ENCODE data around the gene EFNA4. TPM values are rescaled to one million over a fixed set of nuclear protein-coding genes. Genes with fewer than 3 reads are reported as not detected.

EFNA4 gene
- polyA plus RNA-seq, 1 experiment: 10.1 TPM

GRCh38 chr1:155068599-155068998, 5.1 kb downstream of the EFNA4 start:
- DNase-seq (ENCODE audit: low read depth, low spot score): no peak
- ChIA-PET POLR2A (no interaction called here), CTCF (interaction anchor here (0.9 to 3.2 kb wide), 4 partner anchors 17 to 73 kb away, joined by 3 to 9 read pairs (median 7); no protein-coding TSS in a partner anchor)
- Histone ChIP-seq H3K27ac (ENCODE audit: low read depth, low read length) (no peak overlapping the region), H3K9me3 (ENCODE audit: control insufficient read depth, insufficient read depth, low read length) (no peaks in the 10 kb centered on the region), H3K4me3 (ENCODE audit: low read depth, low read length) (no peak overlapping the region), H3K27me3 (ENCODE audit: control insufficient read depth, insufficient read depth, low read length) (peaks cover 3% of the 10 kb centered on the region)
- TF ChIP-seq, protein P1, sequence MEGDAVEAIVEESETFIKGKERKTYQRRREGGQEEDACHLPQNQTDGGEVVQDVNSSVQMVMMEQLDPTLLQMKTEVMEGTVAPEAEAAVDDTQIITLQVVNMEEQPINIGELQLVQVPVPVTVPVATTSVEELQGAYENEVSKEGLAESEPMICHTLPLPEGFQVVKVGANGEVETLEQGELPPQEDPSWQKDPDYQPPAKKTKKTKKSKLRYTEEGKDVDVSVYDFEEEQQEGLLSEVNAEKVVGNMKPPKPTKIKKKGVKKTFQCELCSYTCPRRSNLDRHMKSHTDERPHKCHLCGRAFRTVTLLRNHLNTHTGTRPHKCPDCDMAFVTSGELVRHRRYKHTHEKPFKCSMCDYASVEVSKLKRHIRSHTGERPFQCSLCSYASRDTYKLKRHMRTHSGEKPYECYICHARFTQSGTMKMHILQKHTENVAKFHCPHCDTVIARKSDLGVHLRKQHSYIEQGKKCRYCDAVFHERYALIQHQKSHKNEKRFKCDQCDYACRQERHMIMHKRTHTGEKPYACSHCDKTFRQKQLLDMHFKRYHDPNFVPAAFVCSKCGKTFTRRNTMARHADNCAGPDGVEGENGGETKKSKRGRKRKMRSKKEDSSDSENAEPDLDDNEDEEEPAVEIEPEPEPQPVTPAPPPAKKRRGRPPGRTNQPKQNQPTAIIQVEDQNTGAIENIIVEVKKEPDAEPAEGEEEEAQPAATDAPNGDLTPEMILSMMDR (IDR thresholded peaks at IDR 0.05; ENCODE audit: low read depth, low read length): no peak

DNA sequence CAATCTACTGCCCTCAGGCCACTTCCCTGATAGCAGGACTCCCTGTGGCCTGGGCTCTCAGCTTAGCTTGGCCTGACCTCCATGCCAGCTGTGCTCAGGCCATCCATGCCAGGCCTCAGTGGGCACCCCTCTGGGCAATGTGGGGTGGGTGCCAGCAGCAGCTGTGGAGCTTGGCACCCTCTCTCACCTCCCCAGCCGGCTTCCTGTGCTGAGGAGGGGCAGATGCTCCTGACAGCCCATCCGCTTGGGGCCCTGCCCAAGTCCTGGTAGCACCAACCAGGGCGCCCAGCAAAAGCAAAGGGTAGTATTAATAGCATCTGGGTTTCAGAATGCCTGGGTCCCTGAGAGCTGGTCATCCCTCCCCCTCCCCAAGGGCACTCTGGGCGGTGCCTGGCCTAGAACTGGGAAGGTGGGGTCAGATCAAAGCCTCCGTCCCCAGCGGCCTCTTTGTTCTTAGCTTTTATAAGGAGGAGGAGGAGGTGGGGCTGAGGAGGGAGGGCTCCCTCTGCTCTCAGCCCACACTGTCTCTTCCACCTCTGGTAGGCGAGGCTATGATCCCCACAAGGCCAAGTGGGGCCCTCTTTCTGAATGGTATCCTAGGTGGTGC, 6.1 kb downstream of the EFNA4 start:
- H3K9me3 ChIP-seq (ENCODE audit: control insufficient read depth, insufficient read depth, low read length): no peaks in the 10 kb centered on the region
- H3K27ac ChIP-seq (ENCODE audit: low read depth, low read length): no peak overlapping the region
- no peak overlapping the region for H3K4me3 ChIP-seq (ENCODE audit: low read depth, low read length)
- CTCF ChIA-PET: interaction anchor here (3.2 kb wide), 1 partner anchor 52 kb away, joined by 9 read pairs; no protein-coding TSS in a partner anchor
- TF ChIP-seq, protein P1 (IDR thresholded peaks at IDR 0.05; ENCODE audit: low read depth, low read length): no peak
- POLR2A ChIA-PET: no interaction called here
- peaks cover 7% of the 10 kb centered on the region for H3K27me3 ChIP-seq (ENCODE audit: control insufficient read depth, insufficient read depth, low read length)
- no peak for DNase-seq (ENCODE audit: low read depth, low spot score)

GRCh38 chr1:155070158-155070621, 6.7 kb downstream of the EFNA4 start:
- H3K27ac ChIP-seq (ENCODE audit: low read depth, low read length): no peak overlapping the region
- ChIA-PET CTCF (interaction anchor here (1.0 to 3.2 kb wide), 3 partner anchors 15 to 53 kb away, joined by 4 to 9 read pairs (median 6); no protein-coding TSS in a partner anchor), POLR2A (no interaction called here)
- no peaks in the 10 kb centered on the region for H3K9me3 ChIP-seq (ENCODE audit: control insufficient read depth, insufficient read depth, low read length)
- H3K4me3 ChIP-seq (ENCODE audit: low read depth, low read length): no peak overlapping the region; the same call in 1 of the 2 replicates
- peaks cover 12% of the 10 kb centered on the region for H3K27me3 ChIP-seq (ENCODE audit: control insufficient read depth, insufficient read depth, low read length)
- TF ChIP-seq, protein P1 (IDR thresholded peaks at IDR 0.05; ENCODE audit: low read depth, low read length): no peak
- no peak for DNase-seq (ENCODE audit: low read depth, low spot score)

DNA sequence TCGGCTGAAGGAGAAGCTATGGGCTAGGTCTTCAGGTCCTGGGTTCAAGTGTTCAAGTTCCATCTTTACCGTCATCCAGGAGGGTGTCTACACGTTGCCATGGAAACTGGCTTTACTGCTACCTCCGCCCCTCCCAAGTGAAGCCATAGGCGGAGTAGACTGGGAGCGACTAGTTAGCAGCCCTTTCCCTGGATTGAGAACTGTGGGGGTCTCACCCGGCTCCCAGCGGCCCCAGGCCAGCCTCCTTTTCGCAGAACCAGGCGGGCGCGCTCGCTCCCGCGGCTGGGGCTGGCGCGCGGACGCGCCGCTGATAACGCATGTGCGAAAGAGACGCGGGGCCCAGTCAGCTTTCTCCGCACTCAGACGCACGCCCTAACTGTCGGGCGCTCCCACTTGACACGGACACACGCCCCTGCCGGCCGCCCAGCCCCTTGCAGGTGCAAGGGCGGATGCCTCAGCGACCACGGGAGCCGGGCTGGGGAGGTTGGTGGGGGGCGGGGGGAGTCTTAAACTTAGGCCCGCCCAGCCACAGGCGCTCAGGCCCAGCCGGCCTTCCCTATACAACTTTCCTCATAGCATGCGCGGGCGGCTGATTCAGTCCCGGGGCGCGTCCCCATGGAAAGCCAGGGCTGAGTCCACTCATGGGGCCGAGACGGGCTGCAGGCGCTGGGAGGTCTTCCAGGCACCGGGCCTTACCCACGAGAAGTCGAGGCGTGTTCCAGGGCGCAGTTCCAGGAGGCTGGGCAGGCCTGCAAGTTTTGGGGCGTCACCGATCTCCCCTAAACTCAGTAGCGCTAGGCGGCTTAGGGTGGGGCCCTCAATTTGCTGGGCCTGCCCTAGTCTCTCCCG, 7.4 kb downstream of the EFNA4 start:
- peak overlapping the region; percentile 46 for H3K4me3 ChIP-seq (ENCODE audit: low read depth, low read length)
- CTCF ChIA-PET: interaction anchor here (1.0 kb wide), 3 partner anchors 10 to 27 kb away, joined by 3 to 6 read pairs (median 4); no protein-coding TSS in a partner anchor
- no peak overlapping the region for H3K27ac ChIP-seq (ENCODE audit: low read depth, low read length)
- no peak for DNase-seq (ENCODE audit: low read depth, low spot score)
- peaks cover 14% of the 10 kb centered on the region for H3K27me3 ChIP-seq (ENCODE audit: control insufficient read depth, insufficient read depth, low read length)
- POLR2A ChIA-PET: no interaction called here
- H3K9me3 ChIP-seq (ENCODE audit: control insufficient read depth, insufficient read depth, low read length): no peaks in the 10 kb centered on the region
- TF ChIP-seq, protein P1 (IDR thresholded peaks at IDR 0.05; ENCODE audit: low read depth, low read length): peak; percentile 37; the same call in 1 of the 2 replicates
